GM12801 (cell line): ENCODE measurements around the gene TRPM7.

Experiments used
- CTCF ChIP-seq: IDR thresholded peaks from one replicate; pipeline ENCODE4 v1.5.1; 2011; ENCODE audit warnings: control low read depth; ENCODE audit not compliant: insufficient read length; ENCODE audit errors: extremely low read depth

Gene TRPM7

GRCh38 chr15:50707878-50708427 is 21.4 kb upstream of the TRPM7 start:
- TF ChIP-seq CTCF = no peak

- no peak for TF ChIP-seq CTCF
These were observed 16.3 kb upstream of the TRPM7 start for GRCh38 chr15:50702762-50703334.

- no peak for TF ChIP-seq CTCF
These were observed 11.5 kb upstream of the TRPM7 start for GRCh38 chr15:50698101-50698500.

GRCh38 chr15:50697109-50697797 is 10.7 kb upstream of the TRPM7 start:
- TF ChIP-seq CTCF = no peak

GRCh38 chr15:50687302-50687902 is 805 bp upstream of the TRPM7 start:
- no peak for TF ChIP-seq CTCF

- no peak for TF ChIP-seq CTCF
These were observed 575 bp downstream of the TRPM7 start for GRCh38 chr15:50685976-50686468.

- no peak for TF ChIP-seq CTCF
These were observed 1.2 kb downstream of the TRPM7 start for GRCh38 chr15:50685191-50685975.
